HG02884 (cell line): ENCODE measurements around the gene ZNF350.
"Not testable (repeated sequence)": the region's sequence is repeated elsewhere in the genome, so short reads cannot be mapped to it uniquely, and the experiment has no call there.

Experiments used
- ATAC-seq: cut with Tn5 transposase; IDR thresholded peaks from one replicate; pipeline ENCODE4 v1.9.1; 2021; ENCODE audit warnings: mild to moderate bottlenecking, moderate library complexity; ENCODE audit not compliant: unreplicated experiment

ZNF350 gene

GRCh38 chr19:51975787-51976186 is 10.9 kb downstream of the ZNF350 start:
- ATAC-seq: not testable (repeated sequence)

- no peak for ATAC-seq
Observed at GRCh38 chr19:51971624-51972023, 15.0 kb downstream of the ZNF350 start.

GRCh38 chr19:51970718-51971117 is 15.9 kb downstream of the ZNF350 start:
- ATAC-seq: no peak

- ATAC-seq: no peak
Observed at GRCh38 chr19:51965583-51965982, 21.1 kb downstream of the ZNF350 start.

- ATAC-seq: not testable (repeated sequence)
Observed at GRCh38 chr19:51960621-51961233, 25.9 kb downstream of the ZNF350 start.

- ATAC-seq: no peak
Observed at GRCh38 chr19:51959791-51960190, 26.8 kb downstream of the ZNF350 start.

- ATAC-seq: not testable (repeated sequence)
Observed at GRCh38 chr19:51957846-51958245, 28.8 kb downstream of the ZNF350 start.

- ATAC-seq: no peak
Observed at GRCh38 chr19:51948975-51949374, 37.7 kb downstream of the ZNF350 start.

GRCh38 chr19:51946602-51947001 is 40.0 kb downstream of the ZNF350 start:
- ATAC-seq: no peak

- ATAC-seq: no peak
Observed at GRCh38 chr19:51944798-51945552, 41.7 kb downstream of the ZNF350 start.

GRCh38 chr19:51938936-51939335 is 47.7 kb downstream of the ZNF350 start:
- ATAC-seq: no peak

GRCh38 chr19:51931921-51932320 is 54.7 kb downstream of the ZNF350 start:
- no peak for ATAC-seq

GRCh38 chr19:51927859-51928258 is 58.8 kb downstream of the ZNF350 start:
- ATAC-seq: no peak

- peak; percentile 76 for ATAC-seq
Observed at GRCh38 chr19:51926784-51927741, 59.6 kb downstream of the ZNF350 start, which contains the start of gene ZNF613. TSS of gene ZNF613 (plus strand) at chr19:51927472. CDS start at chr19:51936221, 8,749 bp downstream.

- no peak for ATAC-seq
Observed at GRCh38 chr19:51926426-51926783, 60.2 kb downstream of the ZNF350 start.

- ATAC-seq: no peak
Observed at GRCh38 chr19:51921949-51922348, 64.7 kb downstream of the ZNF350 start.

- ATAC-seq: no peak
Observed at GRCh38 chr19:51919606-51920005, 67.0 kb downstream of the ZNF350 start.

GRCh38 chr19:51916167-51916566 is 70.5 kb downstream of the ZNF350 start:
- ATAC-seq: no peak

- ATAC-seq: no peak
Observed at GRCh38 chr19:51915324-51915867, 71.2 kb downstream of the ZNF350 start.
